ENCODE results near the gene PIF1.

DNA sequence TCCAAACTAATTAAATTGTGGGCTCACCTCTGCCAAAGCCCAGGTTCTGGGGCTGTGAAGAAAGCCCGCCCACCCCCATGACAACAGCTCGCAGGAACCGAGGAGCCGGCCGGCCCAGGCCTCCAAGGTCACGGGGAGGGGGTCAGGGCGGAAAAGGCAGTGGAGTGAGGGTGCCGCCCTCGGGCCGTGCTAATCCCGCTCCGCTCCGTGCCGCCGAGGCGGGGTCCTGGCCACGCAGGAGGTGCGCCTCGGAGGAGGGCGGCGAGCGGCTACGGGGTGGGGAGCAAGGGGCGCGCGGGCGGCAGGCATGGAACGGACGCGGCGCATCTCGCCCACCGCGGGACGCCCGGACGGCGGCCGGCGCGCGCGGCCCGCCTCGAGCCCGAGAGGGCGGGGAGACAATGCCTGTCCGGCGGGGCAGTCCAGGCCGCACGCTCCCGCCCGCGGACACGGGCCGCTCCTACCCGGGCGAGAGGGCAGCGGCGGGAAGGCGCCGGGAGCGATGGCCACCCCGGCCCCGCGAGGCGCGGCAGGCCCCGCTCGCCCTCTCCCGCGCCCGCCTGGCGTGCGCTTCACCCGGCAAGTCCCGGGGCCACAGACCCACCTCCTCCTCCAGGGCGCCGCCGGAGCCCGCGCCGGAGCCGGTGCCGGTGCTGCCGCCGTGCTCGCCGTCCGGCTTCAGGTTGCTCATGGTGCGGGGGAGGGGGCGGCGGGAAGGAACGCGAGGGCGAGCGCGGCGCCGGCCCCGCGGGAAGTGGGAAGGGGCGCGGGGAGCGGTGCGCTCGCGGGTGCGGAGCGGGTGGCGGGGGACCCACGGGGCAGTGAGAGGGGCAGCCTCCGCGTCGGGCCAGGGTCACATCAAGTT, 50.6 kb downstream of the PIF1 start:
- TF ChIP-seq, protein P1, sequence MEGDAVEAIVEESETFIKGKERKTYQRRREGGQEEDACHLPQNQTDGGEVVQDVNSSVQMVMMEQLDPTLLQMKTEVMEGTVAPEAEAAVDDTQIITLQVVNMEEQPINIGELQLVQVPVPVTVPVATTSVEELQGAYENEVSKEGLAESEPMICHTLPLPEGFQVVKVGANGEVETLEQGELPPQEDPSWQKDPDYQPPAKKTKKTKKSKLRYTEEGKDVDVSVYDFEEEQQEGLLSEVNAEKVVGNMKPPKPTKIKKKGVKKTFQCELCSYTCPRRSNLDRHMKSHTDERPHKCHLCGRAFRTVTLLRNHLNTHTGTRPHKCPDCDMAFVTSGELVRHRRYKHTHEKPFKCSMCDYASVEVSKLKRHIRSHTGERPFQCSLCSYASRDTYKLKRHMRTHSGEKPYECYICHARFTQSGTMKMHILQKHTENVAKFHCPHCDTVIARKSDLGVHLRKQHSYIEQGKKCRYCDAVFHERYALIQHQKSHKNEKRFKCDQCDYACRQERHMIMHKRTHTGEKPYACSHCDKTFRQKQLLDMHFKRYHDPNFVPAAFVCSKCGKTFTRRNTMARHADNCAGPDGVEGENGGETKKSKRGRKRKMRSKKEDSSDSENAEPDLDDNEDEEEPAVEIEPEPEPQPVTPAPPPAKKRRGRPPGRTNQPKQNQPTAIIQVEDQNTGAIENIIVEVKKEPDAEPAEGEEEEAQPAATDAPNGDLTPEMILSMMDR (IDR thresholded peaks at IDR 0.05): no peak
- no peak for TF ChIP-seq EP300 (IDR thresholded peaks at IDR 0.05)

Data from ovary (tissue), 3 donors.